Muscle of arm (tissue), 14 donors: ENCODE data around the gene CYP4F11. TPM values are rescaled to one million over a fixed set of nuclear protein-coding genes. Genes with fewer than 3 reads are reported as not detected.
"Not testable (repeated sequence)": the region's sequence is repeated elsewhere in the genome, so short reads cannot be mapped to it uniquely, and the experiment has no call there.

ENCODE experiments used
- DNase-seq: peaks from one replicate; pipeline ENCODE4 v3.0.0-alpha.2; 2013
- long read RNA-seq, 11 donors: transcript quantifications; one replicate each; lab custom pipeline, GENCODE V29; 2026
- polyA plus RNA-seq, 12 donors: library from polyadenylated mRNA; unstranded; fragments of 120-200 nt; gene quantifications; one replicate each; pipeline ENCODE4 v1.2.1, GENCODE V29; 2013; ENCODE audit not compliant: insufficient read length in 12 of 12

The CYP4F11 gene
- polyA plus RNA-seq: under 1 TPM in 2 of 12 donors, not detected in 10; 0.15 to 0.33 TPM
- long read RNA-seq, donor 1: 0 reads
- long read RNA-seq, donor 2: 0 reads
- long read RNA-seq, donor 3: 0 reads
- long read RNA-seq, donor 4: 0 reads
- long read RNA-seq, donor 5: 0 reads
- long read RNA-seq, donor 6: 0 reads
- long read RNA-seq, donor 7: 0 reads
- long read RNA-seq, donor 8: 0 reads
- long read RNA-seq, donor 9: 0 reads
- long read RNA-seq, donor 10: 0 reads
- long read RNA-seq, donor 11: 0 reads

- no peak for DNase-seq
Measured at GRCh38 chr19:15934332-15935078, at the start of gene CYP4F11. Gene CYP4F11 (minus strand): TSS chr19:15934529. CDS start chr19:15934408, 121 bp downstream.

- DNase-seq: no peak
Measured at GRCh38 chr19:15979293-15979692, 45.0 kb upstream of the CYP4F11 start.

GRCh38 chr19:15977690-15978089, 43.4 kb upstream of the CYP4F11 start:
- no peak for DNase-seq

GRCh38 chr19:15976836-15977689, 42.7 kb upstream of the CYP4F11 start:
- DNase-seq: no peak

GRCh38 chr19:15974856-15975255, 40.5 kb upstream of the CYP4F11 start:
- DNase-seq: no peak

- not testable (repeated sequence) for DNase-seq
Measured at GRCh38 chr19:15972043-15972442, 37.7 kb upstream of the CYP4F11 start.

- no peak for DNase-seq
Measured at GRCh38 chr19:15971224-15971780, 37.0 kb upstream of the CYP4F11 start.

- DNase-seq: no peak
Measured at GRCh38 chr19:15964231-15964630, 29.9 kb upstream of the CYP4F11 start.

- no peak for DNase-seq
Measured at GRCh38 chr19:15962319-15962718, 28.0 kb upstream of the CYP4F11 start.

- DNase-seq: no peak
Measured at GRCh38 chr19:15954820-15955219, 20.5 kb upstream of the CYP4F11 start.

GRCh38 chr19:15948223-15949058, 14.1 kb upstream of the CYP4F11 start, which contains the start of gene OR10H4:
Gene OR10H4 (plus strand): TSS chr19:15949008. CDS start chr19:15949008, 0 bp downstream.
- no peak for DNase-seq

GRCh38 chr19:15945301-15945700, 11.0 kb upstream of the CYP4F11 start:
- no peak for DNase-seq

GRCh38 chr19:15944401-15944800, 10.1 kb upstream of the CYP4F11 start:
- DNase-seq: no peak

- no peak for DNase-seq
Measured at GRCh38 chr19:15937771-15938170, 3.4 kb upstream of the CYP4F11 start.

GRCh38 chr19:15936950-15937349, 2.6 kb upstream of the CYP4F11 start:
- DNase-seq: no peak

- DNase-seq: no peak
Measured at GRCh38 chr19:15936173-15936572, 1.8 kb upstream of the CYP4F11 start.

GRCh38 chr19:15935167-15935702, 906 bp upstream of the CYP4F11 start:
- no peak for DNase-seq

GRCh38 chr19:15933761-15934331, 483 bp downstream of the CYP4F11 start:
- DNase-seq: not testable (repeated sequence)

GRCh38 chr19:15928321-15928720, 6.0 kb downstream of the CYP4F11 start:
- DNase-seq: no peak

GRCh38 chr19:15926484-15926883, 7.8 kb downstream of the CYP4F11 start:
- DNase-seq: no peak
